ENCODE data around the gene RAB39A.
A peak's percentile ranks its signal among the peaks of the same experiment; 100 is the strongest.

Gene RAB39A

DNA sequence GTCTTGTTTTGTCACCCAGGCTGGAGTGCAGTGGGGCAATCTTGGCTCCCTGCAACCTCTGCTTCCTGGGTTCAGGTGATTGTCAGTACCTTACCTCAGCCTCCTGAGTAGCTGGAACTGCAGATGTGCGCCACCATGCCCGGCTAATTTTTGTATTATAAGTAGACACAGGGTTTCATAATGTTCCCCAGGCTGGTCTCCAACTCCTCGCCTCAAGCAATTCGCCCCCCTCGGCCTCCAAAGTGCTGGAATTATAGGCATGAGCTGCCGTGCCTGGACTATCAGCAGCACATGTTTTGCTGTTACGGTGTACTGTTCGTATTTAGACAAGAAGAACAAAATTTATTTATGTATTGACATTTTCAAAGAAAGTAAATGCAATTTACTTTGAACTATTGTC lies 34.8 kb downstream of the RAB39A start:
- no peak for DNase-seq

DNA sequence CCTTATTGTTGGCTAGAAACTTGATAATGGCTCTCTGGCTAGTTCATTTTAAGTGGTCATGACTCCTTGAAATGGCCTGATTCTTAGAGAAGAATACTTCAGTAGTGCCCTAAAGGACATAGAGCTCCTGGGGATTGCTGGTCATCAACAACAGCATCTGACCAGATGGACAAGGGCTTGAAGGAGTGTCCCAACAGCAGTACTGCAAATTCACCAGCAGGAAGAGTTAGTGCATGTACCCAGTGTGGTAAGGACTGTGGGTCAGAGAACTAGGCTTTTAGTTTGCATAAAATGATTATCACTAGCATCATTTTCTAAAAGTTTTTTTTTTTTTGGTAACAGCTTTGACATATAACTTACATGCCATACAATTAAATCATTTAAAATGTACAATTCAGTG lies 41.0 kb downstream of the RAB39A start:
- DNase-seq, result no peak

DNA sequence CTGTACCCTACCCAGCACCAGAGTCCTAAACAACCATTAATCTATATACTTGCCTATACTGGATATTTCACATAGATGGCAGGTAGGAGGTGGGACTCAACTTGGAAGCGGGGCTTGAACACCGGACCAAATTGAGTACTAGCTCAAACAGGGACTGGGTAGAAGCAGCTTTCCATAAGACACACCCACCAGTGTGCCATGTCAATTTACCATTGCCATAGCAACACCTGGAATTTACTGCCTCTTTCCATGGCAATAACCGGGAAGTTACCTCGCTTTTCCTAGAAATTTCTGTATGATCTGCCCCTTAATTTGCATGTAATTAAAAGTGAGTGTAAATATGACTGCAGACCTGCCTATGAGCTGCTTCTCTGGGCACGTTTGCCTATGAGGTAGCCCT lies 41.8 kb downstream of the RAB39A start:
- DNase-seq, result no peak

DNA sequence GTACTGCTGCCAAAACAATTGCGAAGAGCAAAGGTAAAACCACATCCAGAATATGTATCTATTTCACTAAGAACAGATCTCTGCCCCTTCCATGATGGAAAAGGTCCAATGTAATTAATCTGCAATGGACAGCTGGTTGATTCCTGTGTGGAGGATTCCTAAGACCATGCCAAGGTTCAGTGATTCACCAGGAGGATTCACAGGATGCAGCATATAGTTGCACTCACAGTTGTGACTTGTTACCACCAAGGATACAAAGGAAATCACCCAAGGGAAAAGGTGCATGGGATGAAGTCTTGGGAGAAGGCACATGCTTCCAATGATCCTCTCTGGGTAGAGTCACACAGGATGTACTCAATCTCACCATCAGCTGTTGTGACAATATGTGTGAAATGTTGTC lies 45.4 kb downstream of the RAB39A start:
- DNase-seq, result no peak

DNA sequence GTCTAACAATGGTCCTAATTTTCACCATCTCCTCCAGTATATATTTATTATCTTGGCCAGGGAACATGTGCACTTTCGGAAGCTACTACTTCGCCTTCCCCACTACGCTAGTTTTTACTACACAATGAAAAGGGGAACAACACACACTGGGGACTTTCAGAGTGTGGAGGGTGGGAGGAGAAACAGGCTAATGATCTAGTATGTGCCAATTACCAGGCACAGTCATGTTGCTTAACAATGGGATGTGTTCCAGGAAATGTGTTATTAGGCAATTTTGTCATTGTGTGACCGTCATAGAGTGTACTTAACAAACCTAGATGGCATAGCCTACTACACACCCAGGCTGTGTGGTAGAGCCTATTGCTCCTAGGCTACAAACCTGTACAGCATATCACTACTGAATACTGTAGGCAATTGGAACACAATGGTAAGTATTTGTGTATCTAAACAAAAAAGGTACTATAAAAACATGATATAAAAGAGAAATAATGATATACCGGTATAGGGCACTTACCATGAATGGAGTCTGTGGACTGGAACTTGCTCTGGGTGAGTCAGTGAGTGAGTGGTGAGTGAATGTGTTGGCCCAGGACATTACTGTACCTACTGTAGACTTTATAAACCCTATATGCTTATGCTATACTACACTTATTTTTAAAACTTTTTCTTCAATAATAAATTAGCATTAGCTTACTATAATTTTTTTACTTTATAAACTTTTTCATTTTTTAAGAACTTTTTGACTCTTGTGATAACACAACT lies 60.3 kb downstream of the RAB39A start:
- no peak for DNase-seq

DNA sequence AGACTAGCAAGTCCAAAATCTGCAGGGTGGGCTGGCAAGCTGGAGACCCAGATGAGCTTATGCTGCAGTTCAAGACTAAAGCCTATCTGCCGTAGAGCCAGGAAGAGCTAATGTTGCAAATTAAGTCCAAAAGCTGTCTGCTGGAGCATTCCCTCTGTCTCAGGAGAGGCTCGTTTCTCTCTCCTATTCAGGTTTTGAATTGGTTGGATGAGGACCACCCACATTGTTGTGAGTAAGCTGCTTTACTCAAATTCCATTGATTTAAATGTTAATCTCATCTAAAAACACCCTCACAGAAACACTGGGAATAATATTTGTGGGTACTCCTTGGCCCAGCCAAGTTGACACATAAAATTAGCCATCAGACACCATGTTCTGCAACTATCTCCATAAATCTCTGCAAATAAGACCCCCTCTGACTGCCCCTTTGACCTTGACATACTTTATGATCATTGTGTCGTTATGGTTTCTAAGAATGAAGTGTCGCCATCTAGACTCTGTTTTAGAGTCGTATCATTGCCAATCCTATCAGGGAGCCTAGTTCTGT lies 63.7 kb downstream of the RAB39A start:
- DNase-seq, result no peak

DNA sequence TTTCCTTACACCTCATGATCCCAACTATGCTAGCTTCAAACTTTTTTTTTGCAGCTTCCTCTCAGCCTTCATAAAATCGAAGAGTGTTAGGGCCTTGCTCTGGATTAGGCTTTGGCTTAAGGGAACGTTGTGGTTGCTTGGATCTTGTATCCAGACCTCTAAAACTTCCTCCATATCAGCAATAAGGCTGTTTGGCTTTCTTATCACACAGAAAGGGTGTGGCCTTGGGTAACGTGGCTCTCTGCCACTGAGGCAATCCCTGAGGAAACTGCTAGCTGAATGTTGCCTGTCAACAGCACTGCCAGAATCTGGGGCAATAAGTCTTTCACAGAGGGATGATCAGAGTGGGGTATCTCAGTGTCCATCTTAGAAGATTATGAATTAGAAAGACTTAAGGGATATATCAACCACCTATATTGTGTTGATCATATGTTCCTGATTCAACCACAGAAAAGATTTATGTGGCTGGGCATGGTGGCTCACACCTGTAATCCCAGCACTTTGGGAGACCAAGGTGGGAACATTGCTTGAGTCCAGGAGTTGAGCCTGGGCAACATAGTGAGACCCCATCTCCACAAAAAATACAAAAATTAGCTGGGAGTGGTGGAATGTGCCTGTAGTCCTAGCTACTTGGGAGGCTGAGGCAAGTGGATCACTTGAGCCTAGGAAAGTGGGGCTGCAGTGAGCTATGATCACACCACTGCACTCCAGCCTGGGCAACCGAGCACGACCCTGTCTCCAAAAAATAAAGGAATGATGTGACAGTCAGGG lies 67.9 kb downstream of the RAB39A start:
- no peak for DNase-seq

DNA sequence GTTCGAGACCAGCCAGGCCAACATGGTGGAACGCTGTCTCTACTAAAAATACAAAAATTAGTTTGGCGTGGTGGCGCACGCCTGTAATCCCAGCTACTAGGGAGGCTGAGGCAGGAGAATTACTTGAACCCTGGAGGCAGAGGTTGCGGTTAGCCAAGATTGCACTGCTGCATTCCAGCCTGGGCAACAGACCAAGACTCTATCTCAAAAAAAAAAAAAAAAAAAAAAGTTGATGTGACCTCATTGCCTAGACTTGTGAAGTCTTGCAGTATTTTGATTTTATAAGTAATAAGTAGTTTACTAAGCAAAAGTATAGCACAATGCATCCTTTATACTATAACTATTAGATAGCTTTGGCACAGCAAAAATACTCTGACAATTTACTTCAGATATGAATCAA lies 70.5 kb downstream of the RAB39A start:
- no peak for DNase-seq

DNA sequence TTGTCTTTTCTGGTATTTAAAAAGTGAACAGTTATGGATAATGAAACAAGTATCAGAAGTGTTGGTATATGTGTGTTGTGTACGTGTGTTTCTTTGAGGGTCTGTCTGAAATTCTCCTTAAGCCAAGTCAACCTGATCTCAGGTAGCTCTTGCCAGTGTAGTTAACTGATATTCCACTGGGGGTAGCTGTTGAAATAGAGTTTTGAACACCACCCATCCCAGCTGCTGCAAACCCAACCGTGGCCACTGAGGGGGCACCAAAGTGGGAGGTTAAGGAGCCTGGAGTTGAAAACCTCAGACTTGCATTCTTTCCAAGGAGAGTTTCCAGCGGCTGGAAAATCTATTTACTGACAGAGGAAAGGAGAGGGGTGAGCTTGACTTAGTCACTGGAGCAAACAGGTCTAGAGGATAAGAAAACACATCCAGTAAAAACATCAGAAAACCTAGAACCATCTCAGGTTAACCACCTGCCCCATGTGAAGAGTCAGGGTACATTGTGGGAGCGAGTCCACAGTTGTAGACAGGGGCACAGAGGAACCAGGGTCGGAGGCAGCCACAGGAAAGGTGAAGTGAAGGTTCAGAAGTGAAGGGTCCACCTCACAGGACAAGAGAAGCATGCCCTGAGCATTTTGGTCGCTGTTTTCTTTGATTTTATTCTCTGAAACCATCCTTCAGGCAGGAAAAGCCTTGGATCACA lies 71.7 kb downstream of the RAB39A start:
- peak; percentile 23 for DNase-seq

DNA sequence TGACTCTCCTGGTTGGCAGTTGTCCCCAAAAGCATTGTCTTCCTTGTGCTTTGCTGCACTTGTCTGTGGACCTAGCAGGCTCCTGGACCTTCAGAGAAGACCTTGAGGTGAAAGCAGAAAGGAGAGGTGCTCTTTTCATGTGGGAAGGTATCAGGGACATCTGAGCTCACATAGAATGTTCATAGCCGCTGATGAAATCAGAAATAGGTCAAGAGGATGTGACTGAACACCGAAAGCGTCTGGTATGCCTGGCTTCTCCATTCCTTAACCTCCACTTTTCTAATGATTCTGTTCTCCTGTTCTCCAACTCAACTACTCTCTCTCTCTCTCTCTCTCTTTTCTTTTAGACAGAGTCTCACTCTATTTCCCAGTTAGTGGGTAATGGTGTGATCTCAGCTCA lies 74.2 kb downstream of the RAB39A start:
- no peak for DNase-seq

DNA sequence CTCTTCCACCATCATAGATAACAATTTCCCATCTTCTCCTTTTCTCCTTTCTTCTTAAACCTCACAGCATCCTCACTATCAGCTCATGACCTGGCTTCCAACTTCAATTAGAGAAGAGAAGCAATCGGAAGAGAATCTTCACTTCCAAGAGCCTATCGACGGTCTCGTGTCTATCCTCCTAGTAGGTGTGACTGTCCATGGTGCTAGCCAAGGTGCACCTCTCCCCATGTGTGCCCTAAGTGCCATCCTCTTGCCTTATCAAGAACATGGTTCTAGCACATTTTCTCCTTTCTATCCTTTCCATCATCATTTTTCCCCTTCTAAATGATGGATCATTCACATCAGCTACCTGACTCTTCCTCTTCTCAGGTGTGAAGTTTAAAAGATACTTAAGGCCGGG lies 75.4 kb downstream of the RAB39A start:
- no peak for DNase-seq

DNA sequence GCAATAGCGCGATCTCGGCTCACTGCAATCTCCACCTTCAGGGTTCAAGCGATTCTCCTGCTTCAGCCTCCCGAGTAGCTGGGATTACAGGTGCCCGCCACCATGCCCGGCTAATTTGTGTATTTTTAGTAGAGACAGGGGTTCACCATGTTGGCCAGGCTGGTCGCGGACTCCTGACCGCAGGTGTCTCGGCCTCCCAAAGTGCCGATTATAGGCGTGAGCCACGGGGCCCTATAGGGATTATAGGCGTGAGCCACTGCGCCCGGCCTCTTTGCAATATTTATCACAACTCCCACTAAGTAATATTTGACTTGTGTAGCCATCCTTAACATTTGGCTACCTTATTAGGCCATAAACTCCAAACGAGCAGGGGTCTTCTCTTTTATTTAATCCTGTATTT lies 79.6 kb downstream of the RAB39A start:
- DNase-seq, result no peak

DNA sequence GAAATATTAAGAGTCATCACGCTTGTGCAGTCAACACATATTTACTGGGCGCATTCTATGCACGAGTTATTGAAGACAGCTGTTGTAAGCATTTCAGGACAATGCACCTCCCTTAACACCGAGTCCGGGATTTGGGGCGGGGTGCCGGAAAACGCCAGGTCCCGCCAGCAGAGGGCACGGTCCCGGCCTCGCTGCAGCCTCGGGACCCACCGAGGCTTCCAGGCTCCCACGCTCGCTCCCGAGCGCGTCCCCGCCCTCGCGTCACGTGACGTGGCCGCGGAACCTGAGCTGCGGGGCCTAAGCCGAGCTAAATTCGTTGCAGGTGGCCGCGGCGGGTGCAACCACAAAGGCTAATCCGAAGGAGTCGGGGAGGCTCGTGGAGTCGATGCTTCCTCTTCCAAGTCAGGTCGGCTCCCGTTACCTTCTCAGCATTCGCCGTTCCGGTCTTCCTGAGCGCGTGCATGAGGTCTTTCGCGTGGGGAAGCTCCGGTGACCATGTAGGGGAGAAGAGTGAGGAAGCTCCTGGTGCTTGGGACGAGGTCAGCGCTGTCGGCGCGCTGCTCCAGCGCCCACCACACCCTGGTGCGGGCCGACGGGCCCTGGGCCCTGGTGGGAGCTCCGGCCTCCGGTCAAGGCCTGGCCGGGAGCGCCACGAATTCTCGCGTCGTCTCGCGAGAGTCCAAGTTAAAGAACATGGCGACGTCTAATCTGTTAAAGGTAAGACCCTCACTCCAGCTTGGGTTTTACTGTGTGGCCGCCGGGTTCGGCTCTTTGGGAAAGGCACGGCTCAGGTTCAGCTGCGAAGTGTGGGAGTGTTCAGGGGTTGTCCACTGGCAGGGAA lies 80.6 kb downstream of the RAB39A start, which contains the start of gene CUL5:
CUL5 (plus strand) TSS at position 243 of the 841 bp plus-strand sequence; CDS start at position 694, 451 bp downstream.
- DNase-seq, result peak; percentile 44

DNA sequence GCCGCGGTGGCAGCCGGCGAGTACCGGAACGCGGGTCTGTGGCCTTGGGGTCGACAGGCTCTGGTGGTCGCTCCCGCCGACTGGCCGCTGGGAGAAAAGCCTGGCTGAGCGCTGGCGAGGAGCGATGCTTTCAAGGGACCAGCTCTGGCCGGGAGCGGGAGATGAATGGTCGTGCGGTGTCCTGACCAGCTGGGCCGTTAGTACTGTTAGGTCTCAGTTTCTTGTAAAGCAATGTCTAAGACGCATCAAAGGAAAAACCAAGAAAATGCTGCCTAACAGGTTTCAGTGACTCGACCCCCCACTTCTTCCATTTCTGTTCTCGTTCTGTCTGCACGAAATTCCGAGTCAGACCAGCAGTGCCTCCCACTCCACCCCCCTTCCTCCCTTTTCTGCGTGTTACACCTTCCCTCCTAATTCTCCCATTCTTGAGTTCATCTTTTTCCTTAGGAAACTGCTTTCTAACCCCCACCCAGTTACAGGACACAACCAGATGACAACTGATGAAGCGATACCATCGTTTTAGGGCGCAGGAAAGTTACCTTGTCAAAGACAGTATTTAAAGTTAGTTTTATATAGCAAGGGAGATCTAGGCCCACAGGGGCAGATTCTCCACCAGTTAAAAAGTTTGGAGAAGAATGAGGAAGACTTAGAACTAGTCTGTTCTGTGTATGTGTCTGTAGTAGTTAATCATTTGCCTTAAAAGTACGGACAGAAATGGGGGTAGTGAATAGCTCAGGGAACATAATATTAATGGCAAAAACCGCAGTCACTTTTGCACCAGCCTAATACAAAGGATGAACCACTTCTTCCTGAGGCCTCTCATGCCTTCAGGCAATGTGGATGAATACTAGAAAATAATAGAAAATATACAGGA lies 81.5 kb downstream of the RAB39A start:
- DNase-seq, result no peak

DNA sequence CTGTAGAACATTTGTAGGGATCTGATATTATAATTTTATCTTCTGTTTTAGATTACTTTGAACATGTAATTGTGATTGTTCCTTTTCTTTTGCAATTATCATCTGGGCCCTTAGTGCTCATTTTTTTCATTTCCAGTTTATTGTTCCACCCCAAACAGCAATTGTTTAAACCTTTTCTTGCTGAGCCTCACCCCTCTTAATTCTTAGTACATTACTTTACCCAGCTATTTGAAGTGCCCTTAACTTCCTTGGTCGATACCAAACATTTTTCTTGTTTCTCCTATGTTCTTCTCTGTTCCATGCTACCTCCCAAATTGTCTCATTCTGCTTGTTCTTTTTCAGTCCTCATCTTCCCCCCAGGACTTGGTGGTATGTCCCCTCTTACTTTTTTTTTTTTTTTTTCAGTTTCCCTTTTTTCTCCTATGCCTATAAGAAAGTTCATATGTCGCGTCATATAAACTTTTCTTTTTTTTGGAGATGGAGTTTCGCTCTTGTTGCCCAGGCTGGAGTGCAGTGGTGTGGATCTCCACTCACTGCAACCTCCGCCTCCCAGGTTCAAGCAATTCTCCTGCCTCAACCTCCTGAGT lies 84.0 kb downstream of the RAB39A start:
- no peak for DNase-seq
